ENCODE results near the gene SEZ6L.

Gene SEZ6L

GRCh38 chr22:26170795-26171580 lies 1.7 kb downstream of the SEZ6L start:
- ChIA-PET POLR2A (ENCODE audit: low non-redundant PET) (no interaction called here), CTCF (interaction anchor here (0.7 kb wide), 1 partner anchor 17 kb away, joined by 3 read pairs; no protein-coding TSS in a partner anchor)
- DNase-seq (ENCODE audit: low spot score) = peak; percentile 2
- no peak overlapping the region for H3K27ac ChIP-seq
- TF ChIP-seq, protein P1, sequence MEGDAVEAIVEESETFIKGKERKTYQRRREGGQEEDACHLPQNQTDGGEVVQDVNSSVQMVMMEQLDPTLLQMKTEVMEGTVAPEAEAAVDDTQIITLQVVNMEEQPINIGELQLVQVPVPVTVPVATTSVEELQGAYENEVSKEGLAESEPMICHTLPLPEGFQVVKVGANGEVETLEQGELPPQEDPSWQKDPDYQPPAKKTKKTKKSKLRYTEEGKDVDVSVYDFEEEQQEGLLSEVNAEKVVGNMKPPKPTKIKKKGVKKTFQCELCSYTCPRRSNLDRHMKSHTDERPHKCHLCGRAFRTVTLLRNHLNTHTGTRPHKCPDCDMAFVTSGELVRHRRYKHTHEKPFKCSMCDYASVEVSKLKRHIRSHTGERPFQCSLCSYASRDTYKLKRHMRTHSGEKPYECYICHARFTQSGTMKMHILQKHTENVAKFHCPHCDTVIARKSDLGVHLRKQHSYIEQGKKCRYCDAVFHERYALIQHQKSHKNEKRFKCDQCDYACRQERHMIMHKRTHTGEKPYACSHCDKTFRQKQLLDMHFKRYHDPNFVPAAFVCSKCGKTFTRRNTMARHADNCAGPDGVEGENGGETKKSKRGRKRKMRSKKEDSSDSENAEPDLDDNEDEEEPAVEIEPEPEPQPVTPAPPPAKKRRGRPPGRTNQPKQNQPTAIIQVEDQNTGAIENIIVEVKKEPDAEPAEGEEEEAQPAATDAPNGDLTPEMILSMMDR (conservative IDR thresholded peaks at IDR 0.05; ENCODE audit: low read depth) = no peak

DNA sequence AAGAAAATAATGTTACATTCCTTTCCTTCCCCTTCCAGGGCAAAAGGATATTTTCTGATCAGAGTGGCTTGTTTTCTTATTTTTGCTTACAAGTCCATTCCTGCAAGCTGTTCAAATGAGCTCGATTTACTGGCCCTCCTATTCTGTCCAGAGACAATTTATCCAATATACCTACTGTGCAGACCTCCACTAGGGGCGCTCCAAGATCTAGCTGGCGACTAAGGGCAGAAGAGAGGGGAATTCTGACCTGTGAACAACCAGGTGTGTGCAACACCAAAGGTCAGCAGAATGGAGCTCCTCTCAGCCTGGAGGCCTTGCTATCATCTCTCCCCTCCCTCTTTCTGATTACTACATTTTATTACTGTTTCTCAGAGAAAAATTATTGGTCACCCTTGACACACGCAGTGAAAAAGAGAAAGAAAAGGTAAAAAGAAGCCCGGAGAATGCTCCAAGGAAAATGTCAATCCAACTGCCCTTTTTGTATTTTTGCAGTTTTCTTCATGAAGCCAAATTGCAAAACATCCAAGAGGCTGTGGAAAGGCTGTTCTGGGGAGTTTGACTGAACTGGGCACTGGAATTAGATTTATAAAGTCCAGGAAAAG lies 3.2 kb downstream of the SEZ6L start:
- TF ChIP-seq, protein P1 (conservative IDR thresholded peaks at IDR 0.05; ENCODE audit: low read depth) = peak; percentile 75
- POLR2A ChIA-PET (ENCODE audit: low non-redundant PET) = no interaction called here
- H3K27ac ChIP-seq = no peak overlapping the region
- CTCF ChIA-PET = interaction anchor here (0.6 to 1.1 kb wide), 5 partner anchors 10 to 565 kb away, joined by 3 to 6 read pairs (median 3); no protein-coding TSS in a partner anchor
- peak; percentile 22 for DNase-seq (ENCODE audit: low spot score)

- no peak for DNase-seq (ENCODE audit: low spot score)
- CTCF ChIA-PET = interaction anchor here (0.6 kb wide), 1 partner anchor 259 kb away, joined by 3 read pairs; no protein-coding TSS in a partner anchor
- POLR2A ChIA-PET (ENCODE audit: low non-redundant PET) = no interaction called here
- H3K27ac ChIP-seq = no peak overlapping the region
- TF ChIP-seq, protein P1 (conservative IDR thresholded peaks at IDR 0.05; ENCODE audit: low read depth) = no peak
Observed at GRCh38 chr22:26174280-26174679, 5.0 kb downstream of the SEZ6L start.

GRCh38 chr22:26182723-26183122 lies 13.5 kb downstream of the SEZ6L start:
- ChIA-PET CTCF (no interaction called here), POLR2A (ENCODE audit: low non-redundant PET) (no interaction called here)
- TF ChIP-seq, protein P1 (conservative IDR thresholded peaks at IDR 0.05; ENCODE audit: low read depth) = no peak
- DNase-seq (ENCODE audit: low spot score) = no peak
- H3K27ac ChIP-seq = no peak overlapping the region

DNA sequence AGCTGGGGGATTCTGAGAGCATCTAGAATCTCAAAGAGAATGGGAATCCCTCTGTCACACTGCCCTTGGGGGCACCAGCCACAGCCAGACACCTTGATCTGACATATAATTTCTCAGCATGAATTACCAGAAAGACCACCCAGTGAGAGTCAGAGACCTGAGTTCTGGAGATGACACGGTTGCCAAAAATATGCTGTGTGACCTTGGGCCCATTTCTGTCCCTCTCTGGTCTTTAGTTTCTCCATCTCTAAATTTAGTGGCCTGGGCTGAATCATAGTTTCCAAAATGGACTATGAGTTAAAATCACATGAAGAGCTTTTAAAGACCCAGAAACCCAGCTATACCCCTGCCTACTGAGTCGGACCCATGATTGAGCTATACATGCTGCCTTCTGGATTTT lies 15.9 kb downstream of the SEZ6L start:
- H3K27ac ChIP-seq = no peak overlapping the region
- ChIA-PET CTCF (no interaction called here), POLR2A (ENCODE audit: low non-redundant PET) (no interaction called here)
- DNase-seq (ENCODE audit: low spot score) = no peak
- TF ChIP-seq, protein P1 (conservative IDR thresholded peaks at IDR 0.05; ENCODE audit: low read depth) = no peak

- TF ChIP-seq, protein P1 (conservative IDR thresholded peaks at IDR 0.05; ENCODE audit: low read depth) = no peak
- no peak overlapping the region for H3K27ac ChIP-seq
- POLR2A ChIA-PET (ENCODE audit: low non-redundant PET) = no interaction called here
- CTCF ChIA-PET = interaction anchor here (0.6 kb wide), 1 partner anchor 17 kb away, joined by 3 read pairs; no protein-coding TSS in a partner anchor
- no peak for DNase-seq (ENCODE audit: low spot score)
Observed at GRCh38 chr22:26188341-26188740, 19.1 kb downstream of the SEZ6L start.

Measured in RWPE1 (cell line).